A673 (cell line): Measurements from ENCODE around the gene ARFGAP1. TPM values are rescaled to one million over a fixed set of nuclear protein-coding genes. Genes with fewer than 3 reads are reported as not detected.

Source experiments
- BruUV-seq: library from RNA; stranded (reverse); fragments of 400-500 nt; replicated peaks from 2 replicates; lab custom pipeline; 2021; lab: Mats Ljungman, UMichigan
- CTCF ChIA-PET: fragments of 300-600 bp; sonication (Branson Sonifier 250); formaldehyde crosslinking; loops from one replicate; lab custom pipeline; 2022; ENCODE audit warnings: antibody characterized with exemption; lab: Charles Lee
- POLR2A ChIA-PET: fragments of 300-600 bp; sonication (Branson Sonifier 250); formaldehyde crosslinking; loops from one replicate; lab custom pipeline; 2022; ENCODE audit warnings: antibody characterized with exemption; ENCODE audit not compliant: low non-redundant PET; lab: Charles Lee
- DNase-seq: peaks from one replicate; pipeline ENCODE4 v3.0.0-alpha.2; 2015; ENCODE audit warnings: low spot score
- H3K27ac ChIP-seq: fragments of 200-600 bp; sonication (generic); 2 replicates; pipeline ENCODE4 v1.5.1; 2016; ENCODE audit warnings: mixed run types, low read depth, mild to moderate bottlenecking, mixed read lengths, antibody characterized with exemption, low read length; ENCODE audit not compliant: poor library complexity, severe bottlenecking
- H3K27me3 ChIP-seq: fragments of 200-600 bp; sonication (generic); replicated peaks from 2 replicates; pipeline ENCODE4 v1.6.1; 2017; ENCODE audit warnings: mixed run types, low read depth, mild to moderate bottlenecking, mixed read lengths, antibody characterized with exemption, low read length; ENCODE audit not compliant: insufficient read depth, poor library complexity
- H3K36me3 ChIP-seq: fragments of 200-600 bp; sonication (generic); 2 replicates; pipeline ENCODE4 v1.6.1; 2016; ENCODE audit warnings: mixed run types, mild to moderate bottlenecking, mixed read lengths, antibody characterized with exemption, low read length; ENCODE audit not compliant: insufficient read depth, poor library complexity, severe bottlenecking
- H3K4me1 ChIP-seq: fragments of 200-600 bp; sonication (generic); 2 replicates; pipeline ENCODE4 v1.6.1; 2017; ENCODE audit warnings: mixed run types, mild to moderate bottlenecking, mixed read lengths, antibody characterized with exemption, low read length; ENCODE audit not compliant: insufficient read depth, poor library complexity, severe bottlenecking
- H3K4me3 ChIP-seq: fragments of 200-600 bp; sonication (generic); 2 replicates; pipeline ENCODE4 v1.5.1; 2016; ENCODE audit warnings: low read depth, mixed run types, mild to moderate bottlenecking, mixed read lengths, low read length; ENCODE audit not compliant: poor library complexity, severe bottlenecking
- H3K9me3 ChIP-seq: fragments of 200-600 bp; sonication (generic); 2 replicates; pipeline ENCODE4 v1.6.1; 2016; ENCODE audit warnings: mixed run types, low read depth, mild to moderate bottlenecking, mixed read lengths, antibody characterized with exemption, low read length; ENCODE audit not compliant: poor library complexity, severe bottlenecking
- CTCF ChIP-seq: fragments of 300-800, 200-600 bp; sonication (generic); conservative IDR thresholded peaks from 2 replicates; pipeline ENCODE4 v1.5.1; 2017; ENCODE audit warnings: low read depth, mild to moderate bottlenecking, antibody characterized with exemption, low read length, moderate library complexity, mixed read lengths
- EZH2 ChIP-seq: fragments of 200-600 bp; sonication (generic); IDR thresholded peaks from 2 replicates; pipeline ENCODE4 v1.6.1; 2017; ENCODE audit warnings: borderline replicate concordance, low read depth, mild to moderate bottlenecking, mixed read lengths, antibody characterized with exemption, low read length; ENCODE audit not compliant: poor library complexity, severe bottlenecking
- intact Hi-C: fragments of 100-400 bp; cut with micrococcal nuclease; formaldehyde crosslinking; loops from one replicate; pipeline ENCODE4 v1.10.0; 2022; ENCODE audit not compliant: unreplicated experiment
- total RNA-seq: library from RNA; stranded (reverse); gene quantifications from 2 replicates; pipeline ENCODE4 v1.2.3, GENCODE V29; 2021

The ARFGAP1 gene
- total RNA-seq, 1 experiment from 2014 or later, result 90.4 TPM

DNA sequence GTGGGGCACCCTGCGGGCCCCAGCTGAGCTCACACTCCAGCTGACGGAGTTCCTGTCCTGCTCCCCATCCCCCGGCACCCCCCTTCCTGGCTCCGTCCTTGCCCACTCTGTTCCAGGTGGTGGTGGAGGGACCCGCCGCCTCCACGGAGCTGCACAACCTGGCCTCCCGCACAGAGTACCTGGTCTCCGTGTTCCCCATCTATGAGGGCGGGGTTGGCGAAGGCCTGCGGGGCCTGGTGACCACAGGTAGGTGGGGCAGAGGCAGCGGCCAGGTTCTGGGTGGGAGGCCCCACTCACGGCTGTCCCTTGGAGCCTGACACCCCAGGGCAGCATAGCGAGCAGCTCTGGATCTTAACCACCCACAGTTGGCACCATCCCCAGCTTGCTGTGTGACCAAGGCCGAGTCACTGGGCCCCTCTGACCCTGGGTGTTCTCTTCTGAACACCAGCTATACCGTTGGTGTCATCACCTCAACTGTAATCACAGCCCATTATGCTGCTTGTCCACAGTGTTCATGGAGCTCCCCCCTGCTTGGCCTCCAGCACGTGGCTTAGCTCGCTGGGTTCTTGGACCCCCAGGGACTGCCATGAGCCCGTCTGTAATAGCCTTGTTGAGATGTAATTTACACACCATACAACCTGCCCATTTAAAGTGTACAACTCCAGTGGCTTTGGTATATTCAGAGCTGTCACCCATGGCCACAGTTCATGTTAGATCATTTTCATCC, 37.8 kb downstream of the ARFGAP1 start:
- no peak for DNase-seq
- intact Hi-C loops, result no loop called here
- no peaks in the 10 kb centered on the region for H3K9me3 ChIP-seq
- H3K27me3 ChIP-seq, result no peaks in the 10 kb centered on the region
- H3K4me1 ChIP-seq, result no peaks in the 10 kb centered on the region
- POLR2A ChIA-PET, result no interaction called here
- CTCF ChIA-PET, result interaction anchor here (3.2 kb wide), 1 partner anchor 71 kb away, joined by 45 read pairs; no protein-coding TSS in a partner anchor
- H3K27ac ChIP-seq, result no peak overlapping the region
- no peaks in the 10 kb centered on the region for H3K36me3 ChIP-seq
- BruUV-seq, result no TSS peak
- no peak overlapping the region for H3K4me3 ChIP-seq
- TF ChIP-seq CTCF, result no peak
- no peak for TF ChIP-seq EZH2

GRCh38 chr20:63311186-63311832, 38.7 kb downstream of the ARFGAP1 start:
- CTCF ChIA-PET, result no interaction called here
- Histone ChIP-seq H3K9me3 (no peaks in the 10 kb centered on the region), H3K27me3 (no peaks in the 10 kb centered on the region), H3K4me3 (no peak overlapping the region), H3K27ac (no peak overlapping the region), H3K4me1 (no peaks in the 10 kb centered on the region), H3K36me3 (no peaks in the 10 kb centered on the region)
- TF ChIP-seq CTCF (no peak), EZH2 (no peak)
- no peak for DNase-seq
- no TSS peak for BruUV-seq
- intact Hi-C loops, result no loop called here
- POLR2A ChIA-PET, result no interaction called here

DNA sequence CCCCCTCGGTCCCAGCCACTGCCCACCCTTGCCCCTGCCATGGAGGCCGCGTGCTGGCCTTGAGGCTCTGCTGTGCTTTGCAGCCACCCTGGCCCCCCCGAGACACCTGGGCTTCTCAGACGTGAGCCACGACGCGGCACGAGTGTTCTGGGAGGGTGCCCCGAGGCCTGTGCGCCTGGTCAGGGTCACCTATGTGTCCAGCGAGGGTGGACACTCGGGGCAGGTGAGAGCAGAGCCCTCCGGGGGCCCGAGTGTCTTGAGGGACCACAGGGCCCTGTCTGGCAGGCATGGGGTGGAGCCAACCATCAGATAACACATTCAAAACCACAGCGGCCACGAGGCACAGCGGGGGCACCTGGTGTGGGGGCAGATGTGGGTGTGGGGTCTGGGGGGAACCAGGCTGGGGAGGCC, 39.2 kb downstream of the ARFGAP1 start:
- ChIA-PET CTCF (no interaction called here), POLR2A (no interaction called here)
- no peak for DNase-seq
- TF ChIP-seq CTCF, result no peak
- no peak for TF ChIP-seq EZH2
- no peaks in the 10 kb centered on the region for H3K36me3 ChIP-seq
- H3K4me1 ChIP-seq, result no peaks in the 10 kb centered on the region
- H3K27me3 ChIP-seq, result no peaks in the 10 kb centered on the region
- intact Hi-C loops, result no loop called here
- no peak overlapping the region for H3K4me3 ChIP-seq
- H3K9me3 ChIP-seq, result no peaks in the 10 kb centered on the region
- BruUV-seq, result no TSS peak
- H3K27ac ChIP-seq, result no peak overlapping the region
